Smooth muscle cell of the brain vasculature (primary cell): ENCODE data around the gene SDK1.

Experiments
- DNase-seq: peaks from one replicate; pipeline ENCODE4 v3.0.0-alpha.2; 2012; ENCODE audit warnings: low read depth, low spot score

The SDK1 gene

GRCh38 chr7:4131063-4131462 is 830.0 kb downstream of the SDK1 start:
- no peak for DNase-seq

GRCh38 chr7:4132221-4132620 is 831.2 kb downstream of the SDK1 start:
- no peak for DNase-seq

- DNase-seq: no peak
These were observed 832.5 kb downstream of the SDK1 start for GRCh38 chr7:4133491-4134044.

GRCh38 chr7:4134204-4134603 is 833.2 kb downstream of the SDK1 start:
- DNase-seq: no peak

DNA sequence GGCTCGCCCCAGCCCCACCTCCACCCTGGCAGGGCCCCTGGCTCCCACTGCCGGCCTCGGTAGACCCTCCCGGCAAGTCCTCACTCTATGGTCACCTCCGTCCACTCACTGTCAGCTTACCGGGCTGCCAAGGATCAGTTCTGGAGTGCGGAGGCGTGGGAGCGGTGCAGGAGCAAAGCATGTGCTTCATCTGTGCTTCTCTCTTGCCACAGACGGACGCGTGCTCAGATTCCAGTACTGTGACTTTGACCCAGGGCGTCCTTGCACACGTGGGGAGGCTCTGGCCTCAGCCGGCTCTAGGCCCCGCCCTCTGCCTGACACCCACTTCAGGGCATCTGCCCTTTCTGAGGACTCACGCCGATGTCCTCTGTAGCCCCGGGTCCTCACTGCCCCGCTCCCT is 833.6 kb downstream of the SDK1 start:
- no peak for DNase-seq

- DNase-seq: no peak
These were observed 834.2 kb downstream of the SDK1 start for GRCh38 chr7:4135301-4135700.

GRCh38 chr7:4136036-4136435 is 835.0 kb downstream of the SDK1 start:
- DNase-seq: no peak

DNA sequence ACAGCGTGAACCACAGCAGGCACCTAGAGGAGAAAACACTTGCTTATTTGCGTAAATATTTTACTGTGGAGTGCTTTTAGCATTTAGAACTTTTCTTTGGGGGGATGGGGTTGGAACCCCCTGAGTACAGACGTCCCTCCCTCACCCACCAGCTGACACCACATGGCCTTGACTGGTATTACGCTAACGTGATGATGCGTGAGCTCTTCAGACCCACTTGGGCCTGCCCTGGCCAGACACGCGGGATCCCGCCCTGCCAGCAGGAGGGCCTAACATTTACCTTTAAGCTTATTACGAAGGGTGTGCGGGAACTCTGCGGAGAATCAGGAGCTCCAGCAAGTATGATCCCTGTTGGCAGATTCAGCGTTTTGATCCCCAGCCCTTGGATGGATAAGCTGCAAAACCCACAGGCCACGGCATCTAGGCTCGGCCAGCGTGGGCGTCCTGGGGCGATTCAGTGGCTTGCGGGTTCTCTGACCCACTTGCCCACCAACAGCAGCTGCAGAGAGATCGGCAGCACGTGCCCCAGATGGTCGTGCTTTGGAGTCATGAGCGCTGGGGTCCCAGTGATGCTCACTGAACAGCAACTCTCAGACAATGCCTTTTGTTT is 835.6 kb downstream of the SDK1 start:
- no peak for DNase-seq

DNA sequence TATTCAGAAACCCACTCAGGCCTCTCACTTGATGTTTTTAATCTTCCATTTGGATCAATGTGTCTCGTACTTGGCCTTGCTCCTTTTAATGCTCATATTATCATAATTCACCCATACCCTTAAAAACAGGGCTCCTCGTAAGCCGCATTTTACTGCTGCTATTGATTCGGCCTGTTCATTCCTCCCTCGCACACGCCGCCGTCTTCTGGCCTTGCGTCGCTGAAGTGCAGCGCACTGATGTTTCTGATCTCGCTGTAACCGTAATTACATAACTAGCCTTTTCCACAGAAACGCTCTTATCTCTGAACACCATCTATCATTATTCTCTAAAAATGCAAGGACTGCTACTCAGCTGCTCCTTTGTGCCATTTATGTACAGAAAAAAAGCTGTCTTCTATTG is 836.5 kb downstream of the SDK1 start:
- DNase-seq: no peak

DNA sequence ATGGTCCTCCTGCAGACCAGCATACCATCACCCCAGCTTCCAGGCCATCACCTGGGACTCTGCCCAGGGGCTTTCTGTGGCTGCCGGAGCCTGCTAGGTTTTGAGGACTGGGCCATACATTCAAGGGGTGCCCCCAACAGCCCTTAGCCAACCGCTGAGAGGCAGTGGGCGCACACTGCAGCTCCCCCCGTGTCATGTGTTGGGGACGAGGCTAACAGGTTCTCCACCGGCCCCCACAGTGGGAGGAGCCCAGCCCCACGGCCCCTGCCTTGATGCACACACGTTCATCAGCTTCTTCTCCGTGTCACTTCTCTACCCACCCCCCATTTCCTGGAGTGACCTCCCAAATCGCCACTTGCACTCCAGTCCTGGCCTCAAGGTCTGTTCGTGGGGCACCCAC is 837.8 kb downstream of the SDK1 start:
- no peak for DNase-seq

DNA sequence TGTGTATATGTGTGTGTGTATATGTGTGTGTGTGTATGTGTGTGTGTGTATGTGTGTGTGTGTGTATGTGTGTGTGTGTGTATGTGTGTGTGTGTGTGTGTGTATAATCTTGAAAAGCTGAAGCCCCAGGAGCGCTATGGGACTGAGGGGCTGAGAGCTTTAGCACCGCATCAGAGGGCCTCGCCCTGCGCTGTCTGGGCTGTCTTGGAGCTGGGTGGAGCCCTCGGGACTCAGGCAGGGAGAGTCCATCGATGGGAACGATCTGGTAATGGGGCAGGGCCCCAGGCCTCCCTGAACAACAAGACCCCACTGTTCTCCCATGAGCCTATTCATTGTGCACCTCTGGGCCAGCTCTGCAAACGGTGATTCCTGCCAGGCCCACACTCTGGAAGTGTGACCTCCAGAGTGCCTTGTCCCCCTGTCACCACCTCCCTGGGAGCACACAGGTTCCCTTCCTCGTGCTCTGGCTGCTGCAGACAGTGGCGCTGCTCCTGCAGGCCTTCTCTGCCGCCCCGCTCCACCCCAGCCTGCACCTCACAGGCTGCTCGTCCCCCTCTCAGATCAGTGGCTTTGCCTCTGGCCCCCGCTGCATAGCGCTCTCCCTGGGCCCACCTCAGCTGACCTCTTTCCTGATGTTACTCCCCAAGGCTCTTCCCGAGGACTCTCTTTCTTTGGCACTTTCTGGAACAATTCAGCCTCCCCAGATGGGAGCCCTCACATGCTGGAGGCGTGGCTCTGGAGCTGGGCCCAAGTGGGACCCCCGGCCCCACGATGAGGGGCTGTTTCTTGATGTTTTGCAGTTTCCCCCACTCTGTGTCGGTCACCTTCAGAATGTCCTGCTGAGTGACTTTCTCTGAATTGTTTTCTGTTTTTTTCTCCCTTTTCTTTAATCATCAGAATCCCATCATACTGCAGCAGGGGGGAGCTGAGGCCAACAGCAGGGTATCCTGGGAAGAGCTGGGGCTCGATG is 838.9 kb downstream of the SDK1 start:
- DNase-seq: no peak

DNA sequence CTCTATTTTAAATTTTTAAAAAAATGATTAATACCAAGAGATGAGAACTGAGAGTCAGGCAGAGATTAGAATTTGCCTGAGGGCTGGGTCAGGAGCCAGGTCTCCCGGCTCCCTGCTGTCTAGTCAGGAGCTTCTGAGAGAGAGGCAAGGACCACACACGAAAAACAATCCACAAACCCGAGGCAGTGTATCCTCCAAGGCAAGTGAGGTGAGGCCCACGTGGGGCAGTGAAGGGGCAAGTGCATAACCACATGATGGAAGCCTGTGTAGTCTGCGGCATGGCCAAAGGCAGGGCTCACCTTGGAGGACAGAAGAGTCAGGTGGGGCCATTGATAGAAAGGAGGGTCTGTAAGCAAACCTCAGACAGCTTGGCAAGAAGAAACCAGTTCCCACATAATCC is 839.9 kb downstream of the SDK1 start:
- DNase-seq: no peak

GRCh38 chr7:4143006-4143405 is 842.0 kb downstream of the SDK1 start:
- no peak for DNase-seq

DNA sequence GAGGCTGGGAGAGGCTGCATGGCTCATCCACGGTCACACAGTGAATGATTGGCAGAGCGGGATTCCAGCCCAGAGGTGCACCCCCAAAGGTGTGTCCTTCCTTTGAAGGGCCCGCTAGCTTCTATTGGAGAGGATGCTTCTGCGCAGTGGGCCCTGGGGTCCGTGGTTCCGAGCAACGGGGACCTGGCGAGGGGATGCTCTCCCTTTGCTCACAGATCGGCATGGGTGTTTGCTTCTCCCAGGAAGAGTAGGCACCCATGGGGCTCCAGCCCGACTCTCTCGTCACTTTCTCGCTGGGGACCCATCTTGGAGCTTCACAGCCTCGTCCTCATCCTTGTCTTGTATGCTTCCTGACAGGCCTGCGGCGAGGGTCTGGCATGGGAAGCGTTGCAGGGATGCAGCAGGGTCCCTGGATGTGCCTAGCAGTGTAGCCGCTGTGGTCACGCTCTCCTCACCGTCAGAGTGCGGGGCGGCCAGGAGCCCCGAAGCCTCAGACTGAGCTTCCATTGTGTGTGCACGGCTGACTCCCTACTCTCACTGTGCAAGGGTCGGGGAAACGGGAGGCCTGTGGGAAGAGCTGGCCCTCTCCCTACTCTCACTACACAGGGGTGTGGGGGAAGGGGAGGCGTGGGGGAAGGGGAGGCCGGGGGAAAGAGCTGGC is 842.6 kb downstream of the SDK1 start:
- DNase-seq: no peak

DNA sequence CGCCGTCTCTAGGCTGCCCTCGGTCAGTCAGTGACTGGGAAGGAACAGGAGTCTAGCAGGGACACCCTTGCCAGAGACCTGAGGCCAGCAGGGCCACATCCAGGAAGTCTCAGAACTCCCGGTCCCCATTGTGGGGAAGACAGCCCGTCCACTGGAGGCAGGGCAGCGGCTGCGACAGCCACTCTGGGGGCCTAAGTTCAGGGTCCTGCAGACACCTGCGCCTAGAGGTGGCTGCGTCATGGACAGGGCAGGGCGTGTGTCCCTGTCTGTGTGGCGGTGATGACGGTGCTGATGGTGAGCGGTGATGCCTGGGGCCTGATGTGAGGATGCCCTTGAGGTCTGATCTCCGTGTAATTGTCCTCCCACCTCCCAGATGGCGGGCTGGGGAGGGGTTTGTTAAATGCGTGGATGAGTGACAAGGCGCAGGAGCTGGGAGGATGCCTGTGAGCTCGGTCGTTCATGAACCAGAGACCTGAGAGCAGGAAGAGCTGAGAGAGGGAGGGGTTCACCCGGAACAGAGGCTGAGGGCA is 843.2 kb downstream of the SDK1 start:
- no peak for DNase-seq

DNA sequence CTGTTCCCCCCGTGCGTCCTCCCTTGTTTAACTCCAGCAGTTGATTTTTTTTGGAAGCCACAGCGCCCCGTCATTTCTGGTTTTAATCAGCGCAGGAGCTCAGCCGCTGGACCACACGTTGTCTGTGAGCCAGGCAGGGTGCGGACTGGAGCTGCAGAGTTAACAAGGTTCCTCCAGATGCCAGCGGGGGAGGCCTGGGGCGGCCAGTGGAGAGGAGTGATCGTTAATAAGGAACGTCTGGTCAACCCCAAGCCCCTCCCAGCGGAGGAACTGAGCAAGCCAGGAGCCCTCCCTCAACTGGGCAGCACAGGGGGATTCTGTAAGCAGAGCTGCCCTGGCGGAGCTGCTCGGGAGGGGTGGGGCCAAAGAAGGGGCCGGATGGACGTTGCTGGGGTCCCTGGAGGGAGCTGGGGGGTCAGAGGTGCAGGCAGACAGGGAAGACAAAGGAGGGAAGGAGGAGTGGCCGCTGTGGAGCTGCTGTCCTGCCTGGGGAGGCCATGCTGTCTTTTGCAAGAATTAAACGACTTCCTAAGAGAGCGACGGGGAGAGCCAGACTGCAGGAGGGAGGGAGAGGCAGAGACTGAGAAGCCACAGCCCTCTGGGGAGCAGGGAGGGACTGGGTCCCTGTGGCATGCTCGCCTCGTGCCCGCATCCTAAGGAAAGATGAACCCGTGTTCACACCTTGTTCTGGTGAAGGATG is 843.9 kb downstream of the SDK1 start:
- DNase-seq: peak; percentile 68

- no peak for DNase-seq
These were observed 844.5 kb downstream of the SDK1 start for GRCh38 chr7:4145576-4145975.

GRCh38 chr7:4147926-4148620 is 847.0 kb downstream of the SDK1 start:
- no peak for DNase-seq

- DNase-seq: no peak
These were observed 848.2 kb downstream of the SDK1 start for GRCh38 chr7:4149236-4149635.

DNA sequence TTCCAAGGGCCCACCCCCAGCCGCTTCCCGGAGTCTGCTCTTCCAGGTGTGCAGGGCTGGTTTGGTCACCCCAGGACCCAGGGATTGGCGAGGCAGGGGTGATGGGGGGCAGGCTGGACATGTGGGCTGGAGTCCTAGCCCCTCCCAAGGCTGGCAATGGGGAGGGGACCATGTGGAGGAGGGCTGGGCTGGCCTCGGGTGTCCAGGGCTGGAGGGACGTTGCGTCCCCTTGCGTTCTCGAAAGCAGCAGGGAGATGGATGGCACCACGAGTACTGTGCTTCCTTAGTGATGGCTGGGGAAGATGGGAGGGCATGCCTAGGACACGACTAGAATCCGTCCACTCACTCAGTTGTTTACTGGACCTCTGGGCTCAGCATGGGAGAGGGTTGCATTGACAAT is 848.6 kb downstream of the SDK1 start:
- no peak for DNase-seq

GRCh38 chr7:4150731-4151130 is 849.7 kb downstream of the SDK1 start:
- DNase-seq: no peak
